DMS114 treated with DMSO at 0.1 percent for 48 hours (cell line): ENCODE data around the gene POSTN.
"Not testable (repeated sequence)": the region's sequence is repeated elsewhere in the genome, so short reads cannot be mapped to it uniquely, and the experiment has no call there.

Experiments
- DNase-seq: peaks from one replicate; lab custom pipeline; 2025; ENCODE audit not compliant: unreplicated experiment; lab: John Stamatoyannopoulos, UW

The POSTN gene

GRCh38 chr13:37597477-37598025 lies 1.0 kb downstream of the POSTN start:
- DNase-seq: no peak

- no peak for DNase-seq
Observed at GRCh38 chr13:37596805-37597204, 1.8 kb downstream of the POSTN start.

- DNase-seq: no peak
Observed at GRCh38 chr13:37595162-37595561, 3.4 kb downstream of the POSTN start.

GRCh38 chr13:37594550-37594949 lies 4.0 kb downstream of the POSTN start:
- DNase-seq: no peak

- not testable (repeated sequence) for DNase-seq
Observed at GRCh38 chr13:37589381-37589780, 9.2 kb downstream of the POSTN start.

GRCh38 chr13:37587236-37587635 lies 11.3 kb downstream of the POSTN start:
- no peak for DNase-seq

- no peak for DNase-seq
Observed at GRCh38 chr13:37586164-37586563, 12.4 kb downstream of the POSTN start.

GRCh38 chr13:37585541-37585940 lies 13.0 kb downstream of the POSTN start:
- DNase-seq: no peak

GRCh38 chr13:37576601-37577000 lies 22.0 kb downstream of the POSTN start:
- no peak for DNase-seq

- no peak for DNase-seq
Observed at GRCh38 chr13:37565425-37565824, 33.1 kb downstream of the POSTN start.

- no peak for DNase-seq
Observed at GRCh38 chr13:37561031-37561430, 37.5 kb downstream of the POSTN start.

- DNase-seq: no peak
Observed at GRCh38 chr13:37560526-37560925, 38.0 kb downstream of the POSTN start.

GRCh38 chr13:37558766-37559165 lies 39.8 kb downstream of the POSTN start:
- not testable (repeated sequence) for DNase-seq

- no peak for DNase-seq
Observed at GRCh38 chr13:37546087-37546486, 52.5 kb downstream of the POSTN start.

GRCh38 chr13:37544995-37545394 lies 53.6 kb downstream of the POSTN start:
- no peak for DNase-seq

GRCh38 chr13:37539976-37540605 lies 58.5 kb downstream of the POSTN start:
- no peak for DNase-seq

GRCh38 chr13:37539170-37539569 lies 59.4 kb downstream of the POSTN start:
- no peak for DNase-seq

GRCh38 chr13:37535501-37535900 lies 63.1 kb downstream of the POSTN start:
- DNase-seq: no peak

GRCh38 chr13:37534676-37535075 lies 63.9 kb downstream of the POSTN start:
- DNase-seq: no peak

- DNase-seq: no peak
Observed at GRCh38 chr13:37534181-37534580, 64.4 kb downstream of the POSTN start.

GRCh38 chr13:37531049-37531448 lies 67.5 kb downstream of the POSTN start:
- DNase-seq: no peak

GRCh38 chr13:37529751-37530385 lies 68.7 kb downstream of the POSTN start:
- DNase-seq: no peak
